ENCODE measurements around the gene RAX. TPM values are rescaled to one million over a fixed set of nuclear protein-coding genes. Genes with fewer than 3 reads are reported as not detected.

Gene RAX
- total RNA-seq, 6 experiments from 2014 or later, result not detected

GRCh38 chr18:59300676-59301285 is 27.5 kb upstream of the RAX start:
- Mint-ChIP-seq H3K27me3 (ENCODE audit: insufficient read depth) (peaks cover 31% of the 10 kb centered on the region), H3K4me1 (ENCODE audit: low read depth) (no peaks in the 10 kb centered on the region), H3K4me3 (no peak overlapping the region), H3K36me3 (ENCODE audit: low read depth) (no peaks in the 10 kb centered on the region), H3K9me3 (no peaks in the 10 kb centered on the region), H3K27ac (no peak overlapping the region)
- no peak for DNase-seq
- no peak for TF ChIP-seq CTCF (IDR thresholded peaks at IDR 0.05)

GRCh38 chr18:59298871-59299270 is 25.6 kb upstream of the RAX start:
- H3K4me1 Mint-ChIP-seq (ENCODE audit: low read depth), result no peaks in the 10 kb centered on the region
- no peaks in the 10 kb centered on the region for H3K36me3 Mint-ChIP-seq (ENCODE audit: low read depth)
- no peak for DNase-seq
- H3K27me3 Mint-ChIP-seq (ENCODE audit: insufficient read depth), result peaks cover 30% of the 10 kb centered on the region
- no peak for TF ChIP-seq CTCF (IDR thresholded peaks at IDR 0.05)
- H3K9me3 Mint-ChIP-seq, result no peaks in the 10 kb centered on the region
- H3K27ac Mint-ChIP-seq, result no peak overlapping the region
- no peak overlapping the region for H3K4me3 Mint-ChIP-seq

GRCh38 chr18:59293317-59293716 is 20.1 kb upstream of the RAX start:
- H3K9me3 Mint-ChIP-seq, result no peaks in the 10 kb centered on the region
- TF ChIP-seq CTCF (IDR thresholded peaks at IDR 0.05), result no peak
- H3K36me3 Mint-ChIP-seq (ENCODE audit: low read depth), result no peaks in the 10 kb centered on the region
- H3K27me3 Mint-ChIP-seq (ENCODE audit: insufficient read depth), result peaks cover 33% of the 10 kb centered on the region
- no peak for DNase-seq
- H3K4me1 Mint-ChIP-seq (ENCODE audit: low read depth), result no peaks in the 10 kb centered on the region
- no peak overlapping the region for H3K27ac Mint-ChIP-seq
- no peak overlapping the region for H3K4me3 Mint-ChIP-seq

GRCh38 chr18:59286341-59286740 is 13.1 kb upstream of the RAX start:
- Mint-ChIP-seq H3K27ac (no peak overlapping the region), H3K9me3 (no peaks in the 10 kb centered on the region), H3K4me3 (no peak overlapping the region), H3K27me3 (ENCODE audit: insufficient read depth) (peaks cover 56% of the 10 kb centered on the region), H3K36me3 (ENCODE audit: low read depth) (no peaks in the 10 kb centered on the region), H3K4me1 (ENCODE audit: low read depth) (no peaks in the 10 kb centered on the region)
- TF ChIP-seq CTCF (IDR thresholded peaks at IDR 0.05), result no peak
- DNase-seq, result no peak

- no peak for TF ChIP-seq CTCF (IDR thresholded peaks at IDR 0.05)
- Mint-ChIP-seq H3K4me1 (ENCODE audit: low read depth) (no peaks in the 10 kb centered on the region), H3K27ac (no peak overlapping the region), H3K4me3 (no peak overlapping the region), H3K27me3 (ENCODE audit: insufficient read depth) (peaks cover 60% of the 10 kb centered on the region), H3K36me3 (ENCODE audit: low read depth) (no peaks in the 10 kb centered on the region), H3K9me3 (no peaks in the 10 kb centered on the region)
- no peak for DNase-seq
These were observed 9.1 kb upstream of the RAX start for GRCh38 chr18:59282341-59282740.

- H3K36me3 Mint-ChIP-seq (ENCODE audit: low read depth), result no peaks in the 10 kb centered on the region
- H3K9me3 Mint-ChIP-seq, result no peaks in the 10 kb centered on the region
- DNase-seq, result no peak
- no peaks in the 10 kb centered on the region for H3K4me1 Mint-ChIP-seq (ENCODE audit: low read depth)
- no peak for TF ChIP-seq CTCF (IDR thresholded peaks at IDR 0.05)
- H3K4me3 Mint-ChIP-seq, result no peak overlapping the region
- peaks cover 57% of the 10 kb centered on the region for H3K27me3 Mint-ChIP-seq (ENCODE audit: insufficient read depth)
- H3K27ac Mint-ChIP-seq, result no peak overlapping the region
These were observed 6.5 kb upstream of the RAX start for GRCh38 chr18:59279722-59280121.
